ENCODE data around the gene ATP6V1B1.

The ATP6V1B1 gene

GRCh38 chr2:70979180-70979488, 43.4 kb downstream of the ATP6V1B1 start:
- H3K4me3 ChIP-seq (ENCODE audit: low read depth, low read length): peak overlapping the region; percentile 49
- no peak for TF ChIP-seq CTCF (IDR thresholded peaks at IDR 0.05; ENCODE audit: low read depth, low read length, missing control alignments)
- no peak for DNase-seq (ENCODE audit: low read depth)
- in situ Hi-C loops (cut with HindIII; ENCODE audit: low sequenced_read_pairs): no loop called here

- no peak overlapping the region for H3K4me3 ChIP-seq (ENCODE audit: low read depth, low read length)
- no peak for TF ChIP-seq CTCF (IDR thresholded peaks at IDR 0.05; ENCODE audit: low read depth, low read length, missing control alignments)
- in situ Hi-C loops (cut with HindIII; ENCODE audit: low sequenced_read_pairs): no loop called here
- no peak for DNase-seq (ENCODE audit: low read depth)
Measured at GRCh38 chr2:70979626-70980025, 43.9 kb downstream of the ATP6V1B1 start.

GRCh38 chr2:70981421-70981820, 45.7 kb downstream of the ATP6V1B1 start:
- H3K4me3 ChIP-seq (ENCODE audit: low read depth, low read length): no peak overlapping the region
- no peak for TF ChIP-seq CTCF (IDR thresholded peaks at IDR 0.05; ENCODE audit: low read depth, low read length, missing control alignments)
- in situ Hi-C loops (cut with HindIII; ENCODE audit: low sequenced_read_pairs): no loop called here
- DNase-seq (ENCODE audit: low read depth): no peak

GRCh38 chr2:70981866-70982810, 46.4 kb downstream of the ATP6V1B1 start:
- DNase-seq (ENCODE audit: low read depth): no peak
- TF ChIP-seq CTCF (IDR thresholded peaks at IDR 0.05; ENCODE audit: low read depth, low read length, missing control alignments): no peak
- in situ Hi-C loops (cut with HindIII; ENCODE audit: low sequenced_read_pairs): no loop called here
- no peak overlapping the region for H3K4me3 ChIP-seq (ENCODE audit: low read depth, low read length)

- in situ Hi-C loops (cut with HindIII; ENCODE audit: low sequenced_read_pairs): no loop called here
- DNase-seq (ENCODE audit: low read depth): no peak
- TF ChIP-seq CTCF (IDR thresholded peaks at IDR 0.05; ENCODE audit: low read depth, low read length, missing control alignments): no peak
- no peak overlapping the region for H3K4me3 ChIP-seq (ENCODE audit: low read depth, low read length)
Measured at GRCh38 chr2:70982971-70983370, 47.3 kb downstream of the ATP6V1B1 start.

GRCh38 chr2:70983506-70984227, 48.0 kb downstream of the ATP6V1B1 start:
- no peak for DNase-seq (ENCODE audit: low read depth)
- no peak for TF ChIP-seq CTCF (IDR thresholded peaks at IDR 0.05; ENCODE audit: low read depth, low read length, missing control alignments)
- H3K4me3 ChIP-seq (ENCODE audit: low read depth, low read length): no peak overlapping the region
- in situ Hi-C loops (cut with HindIII; ENCODE audit: low sequenced_read_pairs): no loop called here
